A549 (cell line): ENCODE data around the gene PLA2G5.

Source experiments
- CHD2 ChIP-seq: fragments of 150-350 bp; IDR thresholded peaks from 2 replicates; pipeline ENCODE4 v1.6.1; 2014; ENCODE audit warnings: low read length; ENCODE audit not compliant: partially characterized antibody
- CHD4 ChIP-seq: fragments of 200-600 bp; sonication (generic); IDR thresholded peaks from 2 replicates; pipeline ENCODE4 v1.6.1; 2016; ENCODE audit warnings: antibody characterized with exemption, mild to moderate bottlenecking, borderline replicate concordance
- EP300 ChIP-seq, 2 experiments: fragments of >200 bp; sonication (Bioruptor Twin); formaldehyde crosslinking; IDR thresholded peaks; 2 replicates in 1 of 2; 3 replicates in 1 of 2; pipeline ENCODE4 v1.6.1; 2016 to 2017
- MYC ChIP-seq: IDR thresholded peaks from 2 replicates; pipeline ENCODE4 v1.6.1; 2012; ENCODE audit warnings: mild to moderate bottlenecking, inconsistent platforms, low read length, improper control_type of control experiment, borderline replicate concordance
- NFE2L2 ChIP-seq: fragments of 150-350 bp; conservative IDR thresholded peaks from 2 replicates; pipeline ENCODE4 v1.6.1; 2014; ENCODE audit warnings: low read length
- POLR2AphosphoS2 ChIP-seq: conservative IDR thresholded peaks from 2 replicates; pipeline ENCODE4 v1.6.1; 2012; ENCODE audit warnings: low read length, improper control_type of control experiment, inconsistent platforms
- RAD21 ChIP-seq, 2 experiments: fragments of >200 bp in 1 of 2; sonication (Bioruptor Twin) in 1 of 2; formaldehyde crosslinking in 1 of 2; IDR thresholded peaks in 1 of 2; conservative IDR thresholded peaks in 1 of 2; 2 replicates in 1 of 2; 3 replicates in 1 of 2; pipeline ENCODE4 v1.6.1; 2012 to 2018; ENCODE audit warnings: inconsistent platforms in 1 of 2
- RFX5 ChIP-seq: fragments of 450-650 bp; IDR thresholded peaks from 2 replicates; pipeline ENCODE4 v1.7.1; 2014; ENCODE audit warnings: antibody characterized with exemption, mild to moderate bottlenecking, moderate library complexity
- RNF2 ChIP-seq: fragments of 200-600 bp; sonication (generic); IDR thresholded peaks from 2 replicates; pipeline ENCODE4 v1.6.1; 2016; ENCODE audit warnings: low read depth, mild to moderate bottlenecking, antibody characterized with exemption, moderate library complexity, borderline replicate concordance
- TF ChIP-seq, protein P1 (sequence below): IDR thresholded peaks from 2 replicates; pipeline ENCODE4 v1.6.1; 2012
- TF ChIP-seq, protein P2 (sequence below): fragments of >200 bp; sonication (Bioruptor Twin); formaldehyde crosslinking; IDR thresholded peaks from 3 replicates; pipeline ENCODE4 v1.5.1; 2016

DNA sequence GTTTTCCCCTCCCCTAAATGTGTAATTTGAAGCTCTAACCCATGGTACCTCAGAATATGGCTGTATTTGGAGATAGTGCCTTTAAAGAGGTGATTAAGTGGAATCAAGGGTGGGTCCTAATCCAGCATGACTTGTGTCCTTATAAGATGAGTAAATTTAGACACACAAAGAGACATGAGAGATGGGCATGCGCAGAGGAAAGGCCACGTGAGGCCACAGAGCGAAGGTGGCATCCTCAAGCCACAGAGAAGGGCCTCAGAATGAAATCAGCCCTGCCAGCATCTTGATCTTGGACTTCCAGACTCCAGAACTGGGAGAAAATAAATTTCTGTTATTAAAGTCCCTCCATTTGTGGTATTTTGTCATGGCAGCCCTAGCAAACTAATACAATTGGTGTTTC is 66.3 kb downstream of the PLA2G5 start:
- TF ChIP-seq, protein P1, sequence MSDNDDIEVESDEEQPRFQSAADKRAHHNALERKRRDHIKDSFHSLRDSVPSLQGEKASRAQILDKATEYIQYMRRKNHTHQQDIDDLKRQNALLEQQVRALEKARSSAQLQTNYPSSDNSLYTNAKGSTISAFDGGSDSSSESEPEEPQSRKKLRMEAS, result no peak
- no peak for TF ChIP-seq RAD21 (conservative IDR thresholded peaks at IDR 0.05 in 1 of 2, IDR thresholded peaks at IDR 0.05 in 1 of 2)
- TF ChIP-seq RFX5, result no peak
- no peak for TF ChIP-seq EP300 (IDR thresholded peaks at IDR 0.05)
- TF ChIP-seq RNF2, result no peak
- TF ChIP-seq, protein P2, sequence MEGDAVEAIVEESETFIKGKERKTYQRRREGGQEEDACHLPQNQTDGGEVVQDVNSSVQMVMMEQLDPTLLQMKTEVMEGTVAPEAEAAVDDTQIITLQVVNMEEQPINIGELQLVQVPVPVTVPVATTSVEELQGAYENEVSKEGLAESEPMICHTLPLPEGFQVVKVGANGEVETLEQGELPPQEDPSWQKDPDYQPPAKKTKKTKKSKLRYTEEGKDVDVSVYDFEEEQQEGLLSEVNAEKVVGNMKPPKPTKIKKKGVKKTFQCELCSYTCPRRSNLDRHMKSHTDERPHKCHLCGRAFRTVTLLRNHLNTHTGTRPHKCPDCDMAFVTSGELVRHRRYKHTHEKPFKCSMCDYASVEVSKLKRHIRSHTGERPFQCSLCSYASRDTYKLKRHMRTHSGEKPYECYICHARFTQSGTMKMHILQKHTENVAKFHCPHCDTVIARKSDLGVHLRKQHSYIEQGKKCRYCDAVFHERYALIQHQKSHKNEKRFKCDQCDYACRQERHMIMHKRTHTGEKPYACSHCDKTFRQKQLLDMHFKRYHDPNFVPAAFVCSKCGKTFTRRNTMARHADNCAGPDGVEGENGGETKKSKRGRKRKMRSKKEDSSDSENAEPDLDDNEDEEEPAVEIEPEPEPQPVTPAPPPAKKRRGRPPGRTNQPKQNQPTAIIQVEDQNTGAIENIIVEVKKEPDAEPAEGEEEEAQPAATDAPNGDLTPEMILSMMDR, result no peak
- no peak for TF ChIP-seq POLR2AphosphoS2
- TF ChIP-seq MYC, result no peak
- TF ChIP-seq NFE2L2, result no peak
- TF ChIP-seq CHD4, result no peak
- no peak for TF ChIP-seq CHD2
